ENCODE data around the gene ZNF76.

ZNF76 gene

DNA sequence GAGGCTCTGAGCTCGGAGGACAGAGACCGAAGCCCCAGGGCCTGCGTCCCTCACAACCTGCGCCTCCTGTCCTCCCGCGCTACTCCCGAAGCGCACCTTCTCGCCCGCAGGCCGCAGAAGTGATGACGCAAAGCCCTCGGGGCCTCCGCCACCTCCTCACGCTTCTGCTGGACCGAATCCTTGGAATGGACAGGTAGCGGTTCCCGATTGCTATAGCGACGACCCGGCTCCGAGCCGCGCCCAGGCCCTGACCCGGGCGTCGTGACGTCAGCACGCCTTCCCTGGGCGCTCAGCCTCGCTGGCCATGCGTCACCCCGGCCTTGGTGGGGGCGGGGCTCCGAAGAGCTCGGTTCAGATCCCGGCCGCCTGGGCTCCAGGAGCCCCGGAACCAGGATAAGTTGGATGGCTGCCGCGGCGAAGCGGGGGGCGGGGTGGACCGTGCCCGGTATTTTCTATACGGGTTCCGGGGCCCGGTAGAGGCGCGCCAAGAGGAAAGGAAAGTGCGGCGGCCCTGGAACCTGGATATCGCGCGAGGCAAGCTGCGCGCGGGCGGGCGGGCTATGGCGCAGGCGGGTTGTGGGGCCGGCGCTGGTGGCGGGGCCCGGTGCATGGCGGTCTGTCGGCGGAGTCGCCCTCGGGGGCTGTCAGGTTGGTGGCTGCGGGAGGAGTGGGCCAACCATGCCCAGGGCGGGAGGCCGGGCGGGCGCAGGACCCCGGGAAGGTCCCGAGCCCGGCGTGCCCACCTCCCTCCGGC is at the start of gene ZNF76:
Gene ZNF76, plus strand, starts transcription at position 542 of the 754 bp plus-strand sequence. CDS start 21,417 bp downstream, outside the sequence.
- Histone ChIP-seq H3K36me3 (ENCODE audit: insufficient read depth, low read length) (no peaks in the 10 kb centered on the region), H3K9ac (ENCODE audit: low read length) (peak within 1 kb of the TSS; percentile 93), H3K9me3 (ENCODE audit: low read length) (no peaks in the 10 kb centered on the region), H3K4me3 (ENCODE audit: low read depth in 1 of 2, low read length in 2 of 2) (peak within 1 kb of the TSS; percentile 53 to 97), H3K27me3 (ENCODE audit: control insufficient read depth in 1 of 2, insufficient read depth in 2 of 2, low read length in 2 of 2) (no peaks in the 10 kb centered on the region), H3K27ac (ENCODE audit: low read depth, low read length) (peak within 1 kb of the TSS; percentile 71), H3K4me1 (ENCODE audit: insufficient read depth, low read length) (peaks cover 7% of the 10 kb centered on the region)

DNA sequence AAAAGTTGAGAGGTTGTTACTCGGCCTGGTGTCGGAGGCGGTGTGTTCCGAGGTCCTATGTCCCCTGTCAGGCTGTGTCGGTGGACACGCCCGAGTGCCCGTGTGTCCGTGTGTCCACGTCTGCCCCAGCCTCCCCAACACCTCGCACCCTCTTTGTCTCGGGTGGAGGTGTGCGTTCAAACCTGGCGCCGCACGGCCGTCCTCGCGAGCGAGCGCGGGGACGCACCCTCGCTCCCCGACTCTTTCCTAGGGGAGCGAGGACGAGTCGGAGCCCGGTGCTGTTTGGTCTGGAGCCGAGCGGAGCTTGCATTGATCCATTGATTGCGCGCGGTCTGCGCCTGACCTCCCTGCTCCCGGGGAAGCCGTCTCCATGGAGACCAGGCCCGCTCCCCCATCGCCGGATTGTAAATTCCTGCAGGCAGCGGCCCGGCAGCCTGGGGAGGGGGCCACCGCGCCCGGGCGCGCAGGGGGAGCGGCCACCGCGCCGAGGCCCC is 46.2 kb upstream of the ZNF76 start:
- Histone ChIP-seq H3K9ac (ENCODE audit: low read length) (no peak overlapping the region), H3K27ac (ENCODE audit: low read depth, low read length) (no peak overlapping the region), H3K27me3 (ENCODE audit: control insufficient read depth in 1 of 2, insufficient read depth in 2 of 2, low read length in 2 of 2) (peaks cover 24 to 51% of the 10 kb centered on the region in 2 donors), H3K4me1 (ENCODE audit: insufficient read depth, low read length) (no peaks in the 10 kb centered on the region), H3K36me3 (ENCODE audit: insufficient read depth, low read length) (no peaks in the 10 kb centered on the region), H3K4me3 (ENCODE audit: low read depth in 1 of 2, low read length in 2 of 2) (peak overlapping the region; percentile 58 to 77), H3K9me3 (ENCODE audit: low read length) (no peaks in the 10 kb centered on the region)

DNA sequence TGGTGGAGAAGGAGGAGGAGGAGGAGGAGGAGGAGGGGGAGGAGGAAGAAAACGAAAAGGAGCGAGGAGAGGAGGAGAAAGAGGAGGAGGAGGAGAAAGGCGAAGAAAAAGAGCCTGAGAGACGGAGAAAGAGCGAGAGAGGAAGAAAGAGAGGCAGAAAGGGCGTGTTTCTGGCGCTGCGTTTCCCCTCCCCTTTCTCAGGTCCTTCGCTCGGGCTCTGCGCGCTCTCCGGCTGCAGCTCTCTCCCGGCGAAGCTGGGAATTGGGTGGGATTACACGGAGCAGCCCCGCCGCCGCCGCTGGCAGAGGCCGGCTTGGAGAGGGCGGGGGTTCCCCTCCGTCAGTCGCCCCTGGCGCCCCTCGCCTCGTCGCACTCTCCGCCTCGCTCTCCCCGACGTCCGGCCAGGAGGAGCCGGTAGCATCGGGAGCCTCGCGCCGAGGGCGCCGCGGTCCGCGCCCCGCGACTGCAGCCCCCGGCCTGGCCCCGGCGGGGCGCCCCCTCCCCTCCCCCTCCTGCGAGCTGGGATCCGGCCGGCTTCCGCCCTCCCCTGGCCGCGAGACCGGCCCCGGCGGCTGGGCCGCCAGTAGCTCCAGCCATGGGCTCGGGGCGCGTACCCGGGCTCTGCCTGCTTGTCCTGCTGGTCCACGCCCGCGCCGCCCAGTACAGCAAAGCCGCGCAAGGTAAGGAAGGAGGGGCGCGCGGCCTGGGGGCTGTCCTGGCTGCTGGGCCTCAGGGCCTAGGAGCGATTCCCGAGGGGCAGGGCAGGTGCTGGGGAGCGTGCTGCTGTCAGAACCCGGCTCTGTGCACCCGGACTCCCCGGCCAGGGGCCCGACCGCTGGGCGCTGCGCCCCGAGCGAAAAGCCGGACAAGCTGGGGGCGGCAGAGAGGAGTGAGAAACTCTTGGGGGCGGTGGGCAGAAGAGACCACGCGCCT is 45.4 kb upstream of the ZNF76 start, which contains the start of gene SCUBE3:
Gene SCUBE3, plus strand, starts transcription at position 133 of the 933 bp plus-strand sequence. Its CDS starts 463 bp downstream, at position 596.
- Histone ChIP-seq H3K27me3 (ENCODE audit: control insufficient read depth in 1 of 2, insufficient read depth in 2 of 2, low read length in 2 of 2) (peaks cover 24 to 51% of the 10 kb centered on the region in 2 donors), H3K4me3 (ENCODE audit: low read depth in 1 of 2, low read length in 2 of 2) (peak within 1 kb of the TSS; percentile 58 to 77), H3K36me3 (ENCODE audit: insufficient read depth, low read length) (no peaks in the 10 kb centered on the region), H3K9ac (ENCODE audit: low read length) (no peak within 1 kb of the TSS), H3K9me3 (ENCODE audit: low read length) (no peaks in the 10 kb centered on the region), H3K4me1 (ENCODE audit: insufficient read depth, low read length) (no peaks in the 10 kb centered on the region), H3K27ac (ENCODE audit: low read depth, low read length) (no peak within 1 kb of the TSS)

DNA sequence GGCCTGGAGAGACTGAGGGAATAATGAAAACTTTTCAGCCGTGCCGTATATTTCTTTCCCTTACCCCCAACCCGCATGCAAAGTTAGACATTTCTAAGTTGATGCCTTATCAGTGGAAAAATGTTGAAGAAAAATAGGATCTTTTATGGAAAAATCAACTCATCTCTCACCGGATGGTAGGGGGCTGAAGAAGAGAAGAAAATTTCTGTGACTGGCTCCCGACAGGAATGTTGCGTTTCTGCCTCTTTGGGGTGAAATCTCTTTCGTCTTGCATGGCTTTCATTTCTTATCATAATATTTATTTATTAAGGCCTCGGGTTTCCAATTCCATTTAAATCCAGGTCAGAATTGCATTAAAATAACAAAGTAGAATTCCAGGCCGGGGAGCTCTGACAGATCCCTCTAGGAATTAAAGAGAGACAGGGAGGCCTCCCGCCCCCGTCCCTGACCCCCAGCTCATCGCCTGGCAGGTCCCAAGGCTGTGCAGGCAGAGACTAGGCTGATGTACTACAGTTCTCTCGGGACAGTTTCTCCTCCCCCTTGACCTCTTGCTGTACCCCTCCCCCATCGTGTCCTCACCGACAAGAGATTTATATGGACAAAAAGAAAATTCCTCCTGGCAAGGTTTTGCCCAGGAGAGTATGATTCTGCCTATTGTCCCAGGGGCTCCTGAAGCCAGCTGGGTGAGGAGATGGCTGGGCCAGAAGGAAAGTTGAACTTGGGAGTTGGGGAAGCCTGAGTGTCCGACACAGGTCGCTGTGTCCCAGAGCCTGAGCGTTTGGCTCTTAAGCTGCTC is 44.5 kb upstream of the ZNF76 start:
- no peak overlapping the region for H3K9ac ChIP-seq (ENCODE audit: low read length)
- no peaks in the 10 kb centered on the region for H3K4me1 ChIP-seq (ENCODE audit: insufficient read depth, low read length)
- H3K27me3 ChIP-seq (ENCODE audit: control insufficient read depth in 1 of 2, insufficient read depth in 2 of 2, low read length in 2 of 2), result peaks cover 24 to 51% of the 10 kb centered on the region in 2 donors
- H3K36me3 ChIP-seq (ENCODE audit: insufficient read depth, low read length), result no peaks in the 10 kb centered on the region
- no peak overlapping the region for H3K27ac ChIP-seq (ENCODE audit: low read depth, low read length)
- peak overlapping the region in 1 of 2 donors; percentile 58 for H3K4me3 ChIP-seq (ENCODE audit: low read depth in 1 of 2, low read length in 2 of 2)
- H3K9me3 ChIP-seq (ENCODE audit: low read length), result no peaks in the 10 kb centered on the region

DNA sequence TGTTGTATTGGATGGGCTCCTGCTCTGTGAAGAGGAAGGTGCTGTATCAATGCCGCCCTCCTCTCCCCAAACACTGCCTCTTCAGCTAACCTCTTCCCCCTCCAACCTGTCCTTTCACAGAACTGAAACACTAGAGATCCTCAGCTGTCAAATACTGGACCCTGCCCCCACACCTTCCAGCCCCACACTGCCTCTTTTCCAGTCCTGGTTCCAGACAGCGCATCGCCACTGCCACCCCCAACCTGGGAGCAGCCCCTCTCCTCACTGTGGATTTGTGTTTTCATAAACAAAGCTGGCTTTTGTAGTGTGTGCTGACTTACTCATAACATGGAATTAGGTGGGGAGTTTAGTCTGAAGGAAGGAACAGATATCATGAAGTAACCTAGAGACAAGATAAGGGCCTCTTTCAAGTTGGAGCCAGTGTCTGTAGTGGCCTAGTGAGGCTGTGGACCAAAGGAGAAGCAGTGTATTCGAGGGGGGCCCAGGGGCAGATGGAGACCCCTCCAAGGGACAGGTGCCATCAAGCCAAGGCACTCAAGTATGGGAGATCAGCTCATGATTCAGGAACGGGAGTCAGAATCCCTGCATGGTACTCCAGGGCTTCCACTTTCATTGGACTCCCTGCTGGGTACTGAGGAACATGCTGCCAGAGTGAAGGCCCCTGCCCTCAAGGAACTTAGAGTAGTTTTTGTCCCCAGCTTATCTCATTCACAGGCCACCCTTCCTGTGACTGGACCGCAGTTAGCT is 43.7 kb upstream of the ZNF76 start:
- H3K9me3 ChIP-seq (ENCODE audit: low read length), result no peaks in the 10 kb centered on the region
- H3K36me3 ChIP-seq (ENCODE audit: insufficient read depth, low read length), result no peaks in the 10 kb centered on the region
- H3K9ac ChIP-seq (ENCODE audit: low read length), result no peak overlapping the region
- peaks cover 24 to 51% of the 10 kb centered on the region in 2 donors for H3K27me3 ChIP-seq (ENCODE audit: control insufficient read depth in 1 of 2, insufficient read depth in 2 of 2, low read length in 2 of 2)
- H3K27ac ChIP-seq (ENCODE audit: low read depth, low read length), result no peak overlapping the region
- H3K4me3 ChIP-seq (ENCODE audit: low read depth in 1 of 2, low read length in 2 of 2), result no peak overlapping the region
- H3K4me1 ChIP-seq (ENCODE audit: insufficient read depth, low read length), result no peaks in the 10 kb centered on the region

DNA sequence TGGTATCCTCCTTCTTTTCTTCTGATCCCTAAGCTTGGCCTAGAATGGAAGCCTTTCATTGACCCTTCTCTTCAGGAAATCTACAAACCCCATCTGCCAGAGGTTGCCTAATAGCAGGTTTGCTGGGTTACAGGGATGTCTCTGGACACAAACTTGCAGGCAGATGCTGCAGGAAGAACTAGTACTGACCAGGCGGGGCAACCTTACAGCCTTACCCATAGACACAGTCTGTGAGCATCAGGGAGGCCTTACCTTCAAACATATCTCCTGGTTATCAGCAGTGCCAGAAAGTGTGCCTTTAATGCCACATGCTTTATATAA is 43.2 kb upstream of the ZNF76 start:
- Histone ChIP-seq H3K4me3 (ENCODE audit: low read depth in 1 of 2, low read length in 2 of 2) (no peak overlapping the region), H3K27ac (ENCODE audit: low read depth, low read length) (no peak overlapping the region)

DNA sequence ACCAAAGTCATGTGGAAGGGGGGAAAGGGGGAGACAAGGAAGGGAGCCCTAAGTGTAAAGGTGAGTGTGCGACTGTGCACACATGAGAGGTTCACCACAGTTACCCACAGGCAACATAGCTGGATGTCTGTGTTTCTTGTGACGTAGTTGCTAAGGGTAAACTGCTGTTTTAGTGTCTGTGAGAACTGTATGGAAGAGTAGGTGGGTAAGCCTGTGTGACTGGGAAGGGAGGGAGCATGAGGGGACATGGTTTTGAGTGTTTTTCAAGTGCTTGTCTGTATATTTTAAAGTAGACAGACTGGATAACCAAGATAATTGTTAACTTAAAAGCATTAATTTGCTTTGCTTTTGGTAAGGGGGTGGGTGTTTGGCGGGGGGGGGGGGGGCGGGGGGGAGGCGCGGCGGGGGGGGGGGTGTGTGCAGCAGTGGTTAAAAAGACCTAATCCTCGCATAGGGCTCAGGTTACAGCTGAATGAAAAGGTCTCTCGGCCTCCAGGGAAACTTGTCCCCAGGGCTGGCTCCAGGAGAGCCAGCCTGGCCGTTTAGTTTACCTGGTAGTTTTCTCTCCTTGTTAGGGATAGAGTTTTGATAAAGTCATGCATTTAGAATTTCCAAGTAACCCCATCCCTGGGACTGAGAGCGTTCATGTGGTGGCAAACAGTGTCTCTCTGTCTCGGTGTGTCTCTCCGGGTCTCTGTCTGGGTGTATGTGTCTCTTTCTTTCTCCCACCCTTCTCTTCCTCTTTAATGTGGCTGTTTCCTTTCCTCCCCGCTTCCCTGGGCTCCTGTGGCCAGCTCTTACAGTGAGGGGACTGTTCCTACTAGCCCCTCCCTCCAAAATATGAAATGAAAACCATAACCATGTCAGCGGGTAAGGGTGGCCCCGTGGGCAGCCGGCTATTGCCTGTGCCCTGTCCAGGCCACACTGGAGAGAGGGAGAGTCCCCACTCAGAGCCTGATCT is 42.4 kb upstream of the ZNF76 start:
- H3K9ac ChIP-seq (ENCODE audit: low read length), result no peak overlapping the region
- H3K9me3 ChIP-seq (ENCODE audit: low read length), result no peaks in the 10 kb centered on the region
- H3K27me3 ChIP-seq (ENCODE audit: control insufficient read depth in 1 of 2, insufficient read depth in 2 of 2, low read length in 2 of 2), result peaks cover 23 to 46% of the 10 kb centered on the region in 2 donors
- no peaks in the 10 kb centered on the region for H3K36me3 ChIP-seq (ENCODE audit: insufficient read depth, low read length)
- H3K27ac ChIP-seq (ENCODE audit: low read depth, low read length), result no peak overlapping the region
- no peak overlapping the region for H3K4me3 ChIP-seq (ENCODE audit: low read depth in 1 of 2, low read length in 2 of 2)
- H3K4me1 ChIP-seq (ENCODE audit: insufficient read depth, low read length), result no peaks in the 10 kb centered on the region

More for the DNA sequence above, 43.2 kb upstream of the ZNF76 start:
- Histone ChIP-seq H3K27me3 (ENCODE audit: control insufficient read depth in 1 of 2, insufficient read depth in 2 of 2, low read length in 2 of 2) (peaks cover 24 to 51% of the 10 kb centered on the region in 2 donors), H3K9me3 (ENCODE audit: low read length) (no peaks in the 10 kb centered on the region), H3K36me3 (ENCODE audit: insufficient read depth, low read length) (no peaks in the 10 kb centered on the region), H3K4me1 (ENCODE audit: insufficient read depth, low read length) (no peaks in the 10 kb centered on the region), H3K9ac (ENCODE audit: low read length) (no peak overlapping the region)

DNA sequence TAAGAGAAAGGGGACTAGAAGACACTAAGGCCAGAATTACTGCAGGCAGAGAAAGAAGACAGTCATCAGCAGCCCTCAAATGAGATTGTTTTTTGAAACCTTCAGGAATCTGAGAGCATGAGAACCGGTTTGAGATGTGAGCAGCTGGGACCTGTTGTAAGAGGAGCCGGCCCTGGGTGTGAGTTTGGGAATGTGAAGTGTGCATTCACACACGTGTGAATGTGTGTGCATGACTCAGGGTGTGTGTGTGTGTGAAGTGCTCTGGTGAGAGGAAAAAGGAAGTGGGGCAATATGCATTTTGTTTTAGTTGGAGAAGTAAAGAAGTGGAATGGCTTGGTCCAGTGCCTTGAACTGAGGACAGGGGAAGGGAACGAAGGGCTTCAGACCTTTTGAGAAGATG is 41.5 kb upstream of the ZNF76 start:
- no peaks in the 10 kb centered on the region for H3K36me3 ChIP-seq (ENCODE audit: insufficient read depth, low read length)
- no peak overlapping the region for H3K4me3 ChIP-seq (ENCODE audit: low read depth in 1 of 2, low read length in 2 of 2)
- no peaks in the 10 kb centered on the region for H3K9me3 ChIP-seq (ENCODE audit: low read length)
- H3K4me1 ChIP-seq (ENCODE audit: insufficient read depth, low read length), result no peaks in the 10 kb centered on the region
- no peak overlapping the region for H3K27ac ChIP-seq (ENCODE audit: low read depth, low read length)
- H3K9ac ChIP-seq (ENCODE audit: low read length), result no peak overlapping the region
- peaks cover 14 to 37% of the 10 kb centered on the region in 2 donors for H3K27me3 ChIP-seq (ENCODE audit: control insufficient read depth in 1 of 2, insufficient read depth in 2 of 2, low read length in 2 of 2)

DNA sequence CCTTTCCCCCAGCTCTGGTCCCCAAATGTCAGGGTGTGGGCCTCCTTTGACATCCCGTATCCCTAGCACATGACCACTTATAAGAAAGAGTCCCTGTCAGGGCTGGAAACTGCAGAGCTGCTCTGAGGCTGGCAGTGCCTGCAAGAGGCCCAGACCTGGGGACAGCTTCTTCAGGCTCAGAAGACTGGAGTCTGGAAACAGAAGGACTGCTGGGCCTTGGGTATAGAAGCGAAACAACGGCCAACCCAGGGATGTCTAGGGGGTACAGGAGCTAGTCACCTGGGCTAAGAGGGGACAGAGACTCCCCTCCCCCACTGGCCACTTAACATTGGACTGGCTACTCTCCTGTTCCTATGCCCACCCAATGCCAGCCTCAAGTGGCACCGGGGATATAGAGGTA is 41.1 kb upstream of the ZNF76 start:
- H3K9ac ChIP-seq (ENCODE audit: low read length), result no peak overlapping the region
- no peak overlapping the region for H3K27ac ChIP-seq (ENCODE audit: low read depth, low read length)
- H3K4me3 ChIP-seq (ENCODE audit: low read depth in 1 of 2, low read length in 2 of 2), result no peak overlapping the region
- H3K36me3 ChIP-seq (ENCODE audit: insufficient read depth, low read length), result no peaks in the 10 kb centered on the region
- H3K4me1 ChIP-seq (ENCODE audit: insufficient read depth, low read length), result no peaks in the 10 kb centered on the region
- H3K27me3 ChIP-seq (ENCODE audit: control insufficient read depth in 1 of 2, insufficient read depth in 2 of 2, low read length in 2 of 2), result peaks cover 10 to 32% of the 10 kb centered on the region in 2 donors
- H3K9me3 ChIP-seq (ENCODE audit: low read length), result no peaks in the 10 kb centered on the region
